NCI-H510A (cell line): Measurements from ENCODE around the gene MLPH.

ENCODE experiments used
- DNase-seq: peaks from one replicate; lab custom pipeline; 2025; lab: John Stamatoyannopoulos, UW

MLPH gene

GRCh38 chr2:237568121-237568660 lies 81.1 kb downstream of the MLPH start:
- no peak for DNase-seq

- DNase-seq, result no peak
Observed at GRCh38 chr2:237569041-237569440, 82.0 kb downstream of the MLPH start.

GRCh38 chr2:237569896-237570295 lies 82.8 kb downstream of the MLPH start:
- DNase-seq, result no peak

- no peak for DNase-seq
Observed at GRCh38 chr2:237570776-237571335, 83.8 kb downstream of the MLPH start.

- DNase-seq, result no peak
Observed at GRCh38 chr2:237571551-237571950, 84.5 kb downstream of the MLPH start.

- DNase-seq, result peak; percentile 86
Observed at GRCh38 chr2:237572021-237572741, 85.1 kb downstream of the MLPH start.

GRCh38 chr2:237572742-237573101 lies 85.7 kb downstream of the MLPH start:
- no peak for DNase-seq

GRCh38 chr2:237573721-237574415 lies 86.8 kb downstream of the MLPH start:
- no peak for DNase-seq

- DNase-seq, result no peak
Observed at GRCh38 chr2:237574467-237574866, 87.4 kb downstream of the MLPH start.

GRCh38 chr2:237574894-237575868 lies 88.1 kb downstream of the MLPH start:
- no peak for DNase-seq

GRCh38 chr2:237575869-237576862 lies 89.1 kb downstream of the MLPH start:
- DNase-seq, result no peak

GRCh38 chr2:237576974-237577373 lies 89.9 kb downstream of the MLPH start:
- no peak for DNase-seq

GRCh38 chr2:237577458-237577857 lies 90.4 kb downstream of the MLPH start:
- no peak for DNase-seq

GRCh38 chr2:237577956-237578870 lies 91.2 kb downstream of the MLPH start:
- DNase-seq, result no peak

- DNase-seq, result no peak
Observed at GRCh38 chr2:237581326-237581725, 94.3 kb downstream of the MLPH start.

GRCh38 chr2:237581751-237582746 lies 95.0 kb downstream of the MLPH start:
- no peak for DNase-seq

- DNase-seq, result no peak
Observed at GRCh38 chr2:237583385-237584295, 96.6 kb downstream of the MLPH start.
